Mucosa of stomach (tissue), 1 donor: ENCODE results near the gene MAGI1.

Source experiments
- H3K27me3 ChIP-seq: one replicate; pipeline ENCODE4 v1.7.0; 2013; ENCODE audit warnings: mild to moderate bottlenecking, low read length; ENCODE audit not compliant: control insufficient read depth, insufficient read depth
- H3K36me3 ChIP-seq: one replicate; pipeline ENCODE4 v1.7.0; 2013; ENCODE audit warnings: low read length; ENCODE audit not compliant: control insufficient read depth, insufficient read depth
- H3K4me1 ChIP-seq: one replicate; pipeline ENCODE4 v1.7.0; 2013; ENCODE audit warnings: mild to moderate bottlenecking, low read length; ENCODE audit not compliant: control insufficient read depth, insufficient read depth
- H3K4me3 ChIP-seq: one replicate; pipeline ENCODE4 v1.7.0; 2013; ENCODE audit warnings: low read length
- H3K9ac ChIP-seq: one replicate; pipeline ENCODE4 v1.7.0; 2013; ENCODE audit warnings: mild to moderate bottlenecking, low read length, moderate library complexity
- H3K9me3 ChIP-seq: one replicate; pipeline ENCODE4 v1.7.0; 2013; ENCODE audit warnings: mild to moderate bottlenecking, low read length, moderate library complexity; ENCODE audit not compliant: control insufficient read depth
- donor health status: Pancreatic carcinoma.

The MAGI1 gene

GRCh38 chr3:65507437-65507836, 531.3 kb downstream of the MAGI1 start:
- H3K36me3 ChIP-seq: no peaks in the 10 kb centered on the region

GRCh38 chr3:65503776-65504175, 534.9 kb downstream of the MAGI1 start:
- Histone ChIP-seq H3K36me3 (no peaks in the 10 kb centered on the region), H3K27me3 (no peaks in the 10 kb centered on the region), H3K4me3 (no peak overlapping the region), H3K4me1 (no peaks in the 10 kb centered on the region), H3K9ac (no peak overlapping the region), H3K9me3 (no peaks in the 10 kb centered on the region)

More at GRCh38 chr3:65507437-65507836, 531.3 kb downstream of the MAGI1 start:
- Histone ChIP-seq H3K9me3 (no peaks in the 10 kb centered on the region), H3K27me3 (no peaks in the 10 kb centered on the region), H3K4me3 (no peak overlapping the region), H3K9ac (no peak overlapping the region), H3K4me1 (no peaks in the 10 kb centered on the region)

GRCh38 chr3:65502526-65502925, 536.2 kb downstream of the MAGI1 start:
- Histone ChIP-seq H3K9ac (no peak overlapping the region), H3K27me3 (no peaks in the 10 kb centered on the region), H3K36me3 (no peaks in the 10 kb centered on the region), H3K4me1 (no peaks in the 10 kb centered on the region), H3K9me3 (no peaks in the 10 kb centered on the region), H3K4me3 (no peak overlapping the region)

DNA sequence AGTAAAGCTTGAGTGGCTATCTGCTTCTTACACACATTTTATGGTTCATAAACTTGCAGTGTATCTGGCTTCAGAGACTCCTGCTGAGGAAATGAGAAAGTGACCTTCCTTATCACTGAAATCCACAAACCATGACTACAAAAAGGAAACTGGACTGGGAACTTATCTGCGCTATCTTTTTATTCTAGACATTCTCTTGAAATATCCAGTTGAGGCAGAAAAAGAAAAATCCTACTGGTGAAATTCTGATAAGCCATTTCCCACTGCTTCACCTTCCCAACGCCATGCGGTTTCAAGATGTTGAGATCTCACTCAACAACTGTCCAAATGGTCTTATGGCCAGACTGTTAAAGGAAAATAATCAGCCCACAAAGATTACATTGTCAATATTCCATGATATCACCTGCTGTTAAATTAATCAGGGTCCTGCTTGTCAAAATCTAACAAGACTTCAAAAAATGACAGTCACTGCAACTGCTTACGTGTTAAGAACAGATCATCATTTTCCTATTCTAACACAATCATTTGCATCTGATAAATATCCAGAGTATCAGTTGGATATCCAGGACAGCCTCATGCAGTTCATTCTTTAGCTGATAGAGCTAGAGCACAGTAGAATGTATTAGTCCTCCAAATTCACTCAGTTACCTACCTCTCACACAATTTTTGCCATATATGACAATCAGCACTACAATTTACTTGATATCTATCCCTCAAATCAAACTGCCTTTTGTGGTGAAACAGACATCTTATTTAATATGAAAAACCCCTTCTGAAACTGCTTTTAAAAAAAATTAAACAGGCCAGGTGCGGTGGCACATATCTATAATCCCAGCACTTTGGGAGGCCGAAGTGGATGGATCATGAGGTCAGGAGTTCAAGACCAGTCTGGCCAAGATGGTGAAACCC, 538.1 kb downstream of the MAGI1 start:
- Histone ChIP-seq H3K36me3 (no peaks in the 10 kb centered on the region), H3K27me3 (no peaks in the 10 kb centered on the region), H3K9ac (no peak overlapping the region), H3K4me1 (no peaks in the 10 kb centered on the region), H3K9me3 (no peaks in the 10 kb centered on the region), H3K4me3 (no peak overlapping the region)

DNA sequence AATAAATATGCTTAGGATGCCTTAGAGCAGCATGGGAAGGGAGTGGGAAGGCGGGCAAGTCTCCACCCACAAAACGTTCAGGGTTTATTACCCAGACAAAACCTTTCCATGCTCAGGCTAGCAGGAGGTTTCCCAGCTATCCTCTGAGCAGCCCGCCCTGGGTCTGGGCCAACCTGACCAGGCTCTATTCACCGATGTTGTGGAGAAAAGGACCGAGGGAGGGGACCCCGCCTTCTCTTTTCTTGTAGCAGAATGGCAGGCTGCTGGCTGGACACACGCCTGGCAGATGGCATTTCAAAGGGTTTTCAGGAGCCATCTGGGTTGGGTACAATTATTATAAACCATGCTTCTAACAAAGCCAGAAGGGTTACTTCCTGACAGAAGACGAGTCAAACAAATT, 540.9 kb downstream of the MAGI1 start:
- Histone ChIP-seq H3K4me3 (no peak overlapping the region), H3K9me3 (no peaks in the 10 kb centered on the region)

GRCh38 chr3:65497236-65497635, 541.5 kb downstream of the MAGI1 start:
- Histone ChIP-seq H3K36me3 (no peaks in the 10 kb centered on the region), H3K9me3 (no peaks in the 10 kb centered on the region), H3K4me3 (no peak overlapping the region), H3K9ac (no peak overlapping the region), H3K4me1 (no peaks in the 10 kb centered on the region), H3K27me3 (no peaks in the 10 kb centered on the region)

More for the DNA sequence above, 540.9 kb downstream of the MAGI1 start:
- Histone ChIP-seq H3K4me1 (no peaks in the 10 kb centered on the region), H3K27me3 (no peaks in the 10 kb centered on the region), H3K9ac (no peak overlapping the region), H3K36me3 (no peaks in the 10 kb centered on the region)

DNA sequence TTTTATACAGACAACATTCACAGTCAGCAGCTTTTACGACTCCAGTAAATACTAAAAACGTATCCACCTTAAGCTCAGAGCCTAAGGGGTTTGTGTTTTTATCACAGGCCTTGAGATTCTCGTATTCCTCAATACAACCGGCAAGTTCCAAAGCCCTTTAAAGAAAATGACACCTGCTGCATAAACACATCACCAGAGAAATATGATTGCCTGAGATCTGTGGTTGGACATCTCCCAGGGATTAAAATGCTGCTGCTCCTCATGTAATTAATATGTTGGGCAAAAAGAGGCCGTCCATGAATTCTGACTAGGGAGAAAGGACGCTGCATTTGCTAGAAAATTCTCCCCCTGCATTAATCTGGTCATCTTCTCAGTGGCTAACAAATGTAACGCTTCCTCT, 544.8 kb downstream of the MAGI1 start:
- no peak overlapping the region for H3K4me3 ChIP-seq
- H3K27me3 ChIP-seq: no peaks in the 10 kb centered on the region
- H3K9ac ChIP-seq: no peak overlapping the region
- no peaks in the 10 kb centered on the region for H3K36me3 ChIP-seq
- no peaks in the 10 kb centered on the region for H3K4me1 ChIP-seq
- no peaks in the 10 kb centered on the region for H3K9me3 ChIP-seq

DNA sequence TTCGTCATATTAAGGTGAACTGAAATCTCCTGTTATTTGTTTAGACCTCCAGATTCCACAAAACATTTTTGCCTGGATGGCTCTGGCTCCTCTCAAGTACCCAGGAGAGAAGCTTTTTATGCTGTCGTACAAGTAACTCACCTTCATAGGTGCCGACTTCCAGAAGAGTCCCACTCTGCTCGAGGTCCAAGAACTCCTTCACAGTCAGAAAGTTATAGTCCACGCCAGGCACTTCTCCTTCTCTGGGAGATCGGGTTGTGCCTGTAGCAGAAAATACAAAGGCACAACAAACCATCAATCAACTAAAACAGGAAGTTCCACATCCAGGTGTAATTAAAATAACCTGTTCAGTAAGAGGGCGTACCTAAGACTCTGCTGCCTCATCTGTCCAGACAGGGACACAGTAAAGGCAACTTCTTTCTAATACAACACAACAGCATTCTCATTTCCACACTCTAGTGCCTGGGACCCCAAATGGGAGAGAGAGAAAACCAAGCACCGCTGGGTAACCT, 545.3 kb downstream of the MAGI1 start:
- Histone ChIP-seq H3K9me3 (no peaks in the 10 kb centered on the region), H3K36me3 (no peaks in the 10 kb centered on the region), H3K27me3 (no peaks in the 10 kb centered on the region), H3K4me1 (no peaks in the 10 kb centered on the region), H3K4me3 (no peak overlapping the region), H3K9ac (no peak overlapping the region)

DNA sequence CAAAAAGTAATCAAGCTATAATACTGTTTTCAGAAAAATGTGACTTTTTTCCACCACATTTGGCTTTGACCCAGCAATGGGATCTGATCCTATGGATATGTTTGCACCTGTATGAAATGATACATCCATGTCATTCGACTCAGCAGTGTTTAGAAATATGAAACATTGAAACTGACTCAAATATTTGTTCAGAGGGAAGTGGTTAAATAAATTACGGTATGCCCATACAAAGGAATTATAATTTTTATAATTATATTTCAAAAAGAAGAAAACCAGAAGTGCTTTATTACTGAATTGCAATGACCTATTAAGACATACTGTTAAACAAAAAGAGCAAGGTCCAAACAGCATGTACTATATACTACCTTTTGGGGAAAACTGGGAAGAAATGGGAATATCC, 546.5 kb downstream of the MAGI1 start:
- Histone ChIP-seq H3K4me1 (no peaks in the 10 kb centered on the region), H3K4me3 (no peak overlapping the region), H3K9me3 (no peaks in the 10 kb centered on the region), H3K36me3 (no peaks in the 10 kb centered on the region), H3K27me3 (no peaks in the 10 kb centered on the region), H3K9ac (no peak overlapping the region)

GRCh38 chr3:65490114-65490513, 548.6 kb downstream of the MAGI1 start:
- no peaks in the 10 kb centered on the region for H3K36me3 ChIP-seq
- no peak overlapping the region for H3K9ac ChIP-seq
- no peak overlapping the region for H3K4me3 ChIP-seq
- peaks cover 4% of the 10 kb centered on the region for H3K4me1 ChIP-seq
- H3K27me3 ChIP-seq: no peaks in the 10 kb centered on the region
- H3K9me3 ChIP-seq: no peaks in the 10 kb centered on the region

- H3K9ac ChIP-seq: no peak overlapping the region
- H3K27me3 ChIP-seq: no peaks in the 10 kb centered on the region
- no peaks in the 10 kb centered on the region for H3K36me3 ChIP-seq
Observed at GRCh38 chr3:65489253-65489652, 549.5 kb downstream of the MAGI1 start.

DNA sequence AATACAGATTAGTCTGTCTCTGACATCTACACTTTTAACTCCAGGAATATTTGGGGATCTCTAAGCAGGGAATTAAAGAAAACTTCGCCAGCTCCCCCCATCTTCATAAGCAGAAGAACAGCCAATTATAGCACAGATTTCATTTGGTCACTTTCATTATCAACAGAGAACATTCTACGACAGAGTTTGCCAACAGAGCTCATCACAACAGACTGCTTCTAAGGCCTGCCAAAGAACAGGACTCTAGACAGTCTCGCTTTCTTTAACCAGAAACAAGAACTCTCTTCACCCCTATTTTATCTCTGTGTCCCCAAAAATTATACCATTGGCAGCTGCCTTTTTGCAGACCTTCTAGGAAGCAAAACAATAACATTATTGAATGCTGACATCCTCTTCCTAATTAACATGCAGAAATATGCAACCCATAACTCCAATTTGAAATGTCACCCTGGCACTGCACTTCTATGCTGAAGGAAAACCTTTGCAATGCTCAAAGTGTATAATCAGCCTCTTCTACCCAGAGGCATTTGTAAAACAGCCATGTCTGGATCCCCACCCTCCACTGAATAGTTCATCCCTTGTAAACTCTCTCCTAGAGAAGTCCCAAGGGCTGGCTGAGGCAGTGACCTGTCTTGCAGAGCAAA, 552.8 kb downstream of the MAGI1 start:
- Histone ChIP-seq H3K9ac (no peak overlapping the region), H3K4me1 (peaks cover 20% of the 10 kb centered on the region), H3K36me3 (no peaks in the 10 kb centered on the region), H3K27me3 (no peaks in the 10 kb centered on the region), H3K9me3 (no peaks in the 10 kb centered on the region), H3K4me3 (no peak overlapping the region)

More at GRCh38 chr3:65489253-65489652, 549.5 kb downstream of the MAGI1 start:
- Histone ChIP-seq H3K9me3 (no peaks in the 10 kb centered on the region), H3K4me3 (no peak overlapping the region), H3K4me1 (peaks cover 8% of the 10 kb centered on the region)
